ENCODE results near the gene PAN2. TPM values are rescaled to one million over a fixed set of nuclear protein-coding genes. Genes with fewer than 3 reads are reported as not detected.
"Not testable (repeated sequence)": the region's sequence is repeated elsewhere in the genome, so short reads cannot be mapped to it uniquely, and the experiment has no call there.

Gene PAN2
- total RNA-seq, 6 experiments from 2014 or later = 9.0 to 16.7 (median 14.6) TPM

DNA sequence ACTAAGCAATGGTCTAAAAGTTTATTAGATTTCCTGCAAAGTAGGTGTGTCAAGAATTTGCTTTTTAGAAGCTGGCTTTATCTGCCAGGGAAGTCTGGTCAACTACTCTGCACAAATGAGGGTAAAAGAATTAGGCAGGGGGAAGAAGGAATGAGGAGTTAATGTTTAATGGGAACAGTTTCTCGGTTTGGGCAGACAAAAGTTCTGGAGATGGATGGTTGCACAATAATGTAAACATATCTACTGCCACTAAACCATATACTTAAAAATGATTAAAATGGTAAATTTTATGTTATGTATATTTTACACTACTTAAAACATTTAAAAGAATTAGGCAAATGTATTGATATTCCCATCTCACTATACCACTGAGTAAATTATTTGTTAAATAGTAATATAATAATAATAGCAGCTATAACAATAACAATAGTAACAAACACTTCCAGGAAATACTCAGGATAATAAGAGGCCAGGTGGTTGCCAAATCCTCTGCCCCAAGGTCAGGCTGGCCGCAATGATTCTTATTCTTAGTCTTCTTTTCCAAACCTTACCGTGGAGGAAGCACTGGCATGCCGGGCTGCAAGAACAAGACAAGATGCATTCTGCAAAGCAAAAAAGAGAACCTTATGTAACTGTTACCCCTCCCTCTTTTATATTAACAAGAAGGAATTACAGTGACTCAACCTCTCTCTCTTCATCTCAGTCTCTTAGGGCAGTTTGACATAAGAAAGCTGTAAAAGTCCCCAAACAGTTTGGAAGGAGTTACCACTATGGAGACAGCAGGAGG, 47.6 kb downstream of the PAN2 start:
- peaks cover under 1% of the 10 kb centered on the region; the same call in 1 of the 2 replicates for H3K4me1 Mint-ChIP-seq (ENCODE audit: low read depth)
- no peak overlapping the region for H3K27ac Mint-ChIP-seq
- DNase-seq = no peak
- no peaks in the 10 kb centered on the region for H3K27me3 Mint-ChIP-seq (ENCODE audit: insufficient read depth)
- TF ChIP-seq, protein P1, sequence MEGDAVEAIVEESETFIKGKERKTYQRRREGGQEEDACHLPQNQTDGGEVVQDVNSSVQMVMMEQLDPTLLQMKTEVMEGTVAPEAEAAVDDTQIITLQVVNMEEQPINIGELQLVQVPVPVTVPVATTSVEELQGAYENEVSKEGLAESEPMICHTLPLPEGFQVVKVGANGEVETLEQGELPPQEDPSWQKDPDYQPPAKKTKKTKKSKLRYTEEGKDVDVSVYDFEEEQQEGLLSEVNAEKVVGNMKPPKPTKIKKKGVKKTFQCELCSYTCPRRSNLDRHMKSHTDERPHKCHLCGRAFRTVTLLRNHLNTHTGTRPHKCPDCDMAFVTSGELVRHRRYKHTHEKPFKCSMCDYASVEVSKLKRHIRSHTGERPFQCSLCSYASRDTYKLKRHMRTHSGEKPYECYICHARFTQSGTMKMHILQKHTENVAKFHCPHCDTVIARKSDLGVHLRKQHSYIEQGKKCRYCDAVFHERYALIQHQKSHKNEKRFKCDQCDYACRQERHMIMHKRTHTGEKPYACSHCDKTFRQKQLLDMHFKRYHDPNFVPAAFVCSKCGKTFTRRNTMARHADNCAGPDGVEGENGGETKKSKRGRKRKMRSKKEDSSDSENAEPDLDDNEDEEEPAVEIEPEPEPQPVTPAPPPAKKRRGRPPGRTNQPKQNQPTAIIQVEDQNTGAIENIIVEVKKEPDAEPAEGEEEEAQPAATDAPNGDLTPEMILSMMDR (IDR thresholded peaks at IDR 0.05) = no peak
- no peaks in the 10 kb centered on the region for H3K9me3 Mint-ChIP-seq
- peaks cover 30% of the 10 kb centered on the region for H3K36me3 Mint-ChIP-seq (ENCODE audit: low read depth)
- H3K4me3 Mint-ChIP-seq = no peak overlapping the region

DNA sequence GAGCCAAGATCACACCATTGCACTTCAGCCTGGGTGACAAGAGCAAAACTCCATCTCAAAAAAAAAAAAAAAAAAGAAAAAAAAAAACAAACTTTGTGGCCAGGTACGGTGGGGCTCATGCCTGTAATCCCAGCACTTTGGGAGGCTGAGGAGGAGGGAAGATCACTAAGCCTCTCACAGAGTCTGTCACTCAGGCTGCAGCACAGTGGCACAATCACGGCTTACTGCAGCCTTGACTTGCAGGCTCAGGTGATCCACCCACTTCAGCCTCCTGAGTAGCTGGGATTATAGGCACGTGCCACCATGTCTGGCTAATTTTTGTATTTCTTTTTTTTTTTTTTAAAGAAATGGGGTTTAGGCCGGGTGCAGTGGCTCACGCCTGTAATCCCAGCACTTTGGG, 49.5 kb downstream of the PAN2 start:
- not testable (repeated sequence) for H3K27ac Mint-ChIP-seq; DNase-seq; H3K4me1 Mint-ChIP-seq (ENCODE audit: low read depth); H3K9me3 Mint-ChIP-seq; H3K27me3 Mint-ChIP-seq (ENCODE audit: insufficient read depth); H3K4me3 Mint-ChIP-seq
- H3K36me3 Mint-ChIP-seq (ENCODE audit: low read depth) = peaks cover 36% of the 10 kb centered on the region

DNA sequence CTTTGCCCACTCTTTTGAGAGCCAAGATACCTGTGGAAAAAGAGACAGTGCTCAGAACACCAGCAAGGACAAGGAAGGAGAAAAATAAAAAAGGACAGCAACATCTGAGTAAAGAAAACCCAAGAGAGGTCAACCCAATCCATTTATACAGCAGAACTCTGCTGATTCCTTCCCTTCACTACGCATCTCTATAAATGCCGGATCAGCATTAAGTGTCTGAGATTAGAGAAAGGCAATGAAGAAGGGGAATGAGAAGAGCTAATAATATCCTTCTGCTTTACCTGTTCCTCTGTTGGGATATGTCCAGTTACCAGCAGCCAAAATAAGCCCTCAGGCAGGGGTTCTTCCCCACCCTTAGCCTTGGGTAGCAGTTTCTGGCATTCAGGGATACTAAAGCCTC, 51.2 kb downstream of the PAN2 start:
- Mint-ChIP-seq H3K4me1 (ENCODE audit: low read depth) (no peaks in the 10 kb centered on the region), H3K27me3 (ENCODE audit: insufficient read depth) (no peaks in the 10 kb centered on the region; the same call in 1 of the 2 replicates), H3K9me3 (no peaks in the 10 kb centered on the region), H3K4me3 (no peak overlapping the region), H3K36me3 (ENCODE audit: low read depth) (peaks cover 36% of the 10 kb centered on the region), H3K27ac (no peak overlapping the region; the same call in 1 of the 2 replicates)
- TF ChIP-seq, protein P1 (IDR thresholded peaks at IDR 0.05) = no peak
- DNase-seq = no peak

DNA sequence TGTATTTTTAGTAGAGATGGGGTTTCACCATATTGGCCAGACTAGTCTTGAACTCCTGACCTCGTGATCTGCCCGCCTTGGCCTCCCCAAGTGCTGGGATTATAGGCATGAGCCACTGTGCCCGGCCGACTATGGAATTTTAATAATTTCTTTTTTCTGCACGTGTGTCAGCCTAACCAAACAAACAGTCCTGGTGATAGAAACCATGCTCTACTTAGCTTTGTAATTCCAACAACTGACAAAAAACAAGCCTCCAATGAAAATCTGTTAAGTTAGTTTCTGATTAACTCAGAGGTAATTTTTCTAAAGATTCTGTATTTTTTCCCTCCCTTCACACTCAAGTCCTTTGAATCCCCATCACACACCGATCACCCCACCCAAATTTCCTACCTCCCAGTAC, 51.8 kb downstream of the PAN2 start:
- Mint-ChIP-seq H3K36me3 (ENCODE audit: low read depth) (peaks cover 36% of the 10 kb centered on the region), H3K27ac (no peak overlapping the region; the same call in 1 of the 2 replicates), H3K9me3 (no peaks in the 10 kb centered on the region), H3K4me1 (ENCODE audit: low read depth) (no peaks in the 10 kb centered on the region), H3K4me3 (no peak overlapping the region), H3K27me3 (ENCODE audit: insufficient read depth) (no peaks in the 10 kb centered on the region; the same call in 1 of the 2 replicates)
- no peak for DNase-seq
- TF ChIP-seq, protein P1 (IDR thresholded peaks at IDR 0.05) = no peak

DNA sequence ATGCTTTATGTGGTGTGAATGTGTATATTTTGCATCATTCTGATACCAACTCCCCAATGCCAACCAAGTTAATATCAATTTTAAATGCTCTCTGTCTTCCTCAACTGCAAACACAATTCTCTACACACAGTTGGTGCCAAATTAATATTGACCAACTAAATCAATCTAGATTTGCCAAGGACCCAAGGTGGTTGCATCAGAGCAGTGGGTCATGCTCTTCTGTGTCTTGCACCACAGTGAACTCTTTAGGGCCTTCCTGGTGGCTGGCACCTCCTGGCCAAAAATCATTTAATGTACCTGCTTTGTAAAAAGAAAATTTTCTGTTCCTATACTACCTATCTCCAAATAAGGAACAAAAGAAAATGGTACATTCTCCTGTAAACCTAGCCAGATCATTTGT, 53.0 kb downstream of the PAN2 start:
- Mint-ChIP-seq H3K4me3 (no peak overlapping the region), H3K36me3 (ENCODE audit: low read depth) (peaks cover 38% of the 10 kb centered on the region), H3K4me1 (ENCODE audit: low read depth) (no peaks in the 10 kb centered on the region), H3K9me3 (no peaks in the 10 kb centered on the region), H3K27ac (no peak overlapping the region), H3K27me3 (ENCODE audit: insufficient read depth) (no peaks in the 10 kb centered on the region; the same call in 1 of the 2 replicates)
- DNase-seq = no peak
- TF ChIP-seq, protein P1 (IDR thresholded peaks at IDR 0.05) = no peak

DNA sequence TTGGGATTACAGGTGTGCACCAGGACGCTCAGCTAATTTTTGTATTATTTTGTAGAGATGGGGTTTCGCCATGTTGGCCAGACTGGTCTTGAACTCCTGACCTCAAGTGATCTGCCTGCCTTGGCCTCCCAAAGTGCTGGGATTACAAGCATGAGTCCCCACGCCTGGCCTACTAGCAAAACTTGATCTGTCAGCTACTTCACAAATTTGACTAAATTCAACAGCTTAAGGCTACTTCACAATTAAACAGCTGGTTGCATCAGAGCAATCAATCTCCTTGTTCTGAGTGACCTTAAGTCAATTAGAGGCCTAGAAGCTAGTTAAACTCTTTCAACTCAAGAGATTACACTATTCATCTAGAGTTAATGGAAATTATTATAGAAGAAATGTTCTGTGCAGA, 54.9 kb downstream of the PAN2 start:
- no peak overlapping the region for H3K4me3 Mint-ChIP-seq
- no peaks in the 10 kb centered on the region for H3K4me1 Mint-ChIP-seq (ENCODE audit: low read depth)

More for the DNA sequence above, 54.9 kb downstream of the PAN2 start:
- no peaks in the 10 kb centered on the region; the same call in 1 of the 2 replicates for H3K27me3 Mint-ChIP-seq (ENCODE audit: insufficient read depth)
- TF ChIP-seq, protein P1 (IDR thresholded peaks at IDR 0.05) = no peak
- peaks cover 41% of the 10 kb centered on the region for H3K36me3 Mint-ChIP-seq (ENCODE audit: low read depth)
- H3K27ac Mint-ChIP-seq = no peak overlapping the region
- H3K9me3 Mint-ChIP-seq = no peaks in the 10 kb centered on the region
- DNase-seq = no peak

Measured in HFFc6 (cell line).